Colonic mucosa (tissue), 4 donors: ENCODE measurements around the gene AUTS2. TPM values are rescaled to one million over a fixed set of nuclear protein-coding genes. Genes with fewer than 3 reads are reported as not detected.

ENCODE experiments used
- DNase-seq: peaks from one replicate; pipeline ENCODE4 v3.0.0-alpha.2; 2020
- H3K27ac ChIP-seq: fragments of 200-600 bp; one replicate; pipeline ENCODE4 v1.8.0; 2021
- H3K27me3 ChIP-seq: fragments of 200-600 bp; one replicate; pipeline ENCODE4 v1.8.0; 2021
- H3K36me3 ChIP-seq: fragments of 200-600 bp; one replicate; pipeline ENCODE4 v1.8.0; 2021
- H3K4me1 ChIP-seq: fragments of 200-600 bp; one replicate; pipeline ENCODE4 v1.8.0; 2021; ENCODE audit warnings: mild to moderate bottlenecking
- H3K4me3 ChIP-seq: fragments of 200-600 bp; one replicate; pipeline ENCODE4 v1.8.0; 2021
- H3K9ac ChIP-seq, 2 donors: one replicate each; pipeline ENCODE4 v1.7.0; 2013; ENCODE audit warnings: control low read depth in 2 of 2, low read depth in 2 of 2, low read length in 2 of 2
- H3K9me3 ChIP-seq: fragments of 200-600 bp; one replicate; pipeline ENCODE4 v1.8.0; 2021
- CTCF ChIP-seq: fragments of 200-600 bp; IDR thresholded peaks from one replicate; pipeline ENCODE4 v1.8.0; 2022; ENCODE audit warnings: antibody characterized with exemption, mild to moderate bottlenecking
- intact Hi-C: fragments of 100-400 bp; cut with DNase I; formaldehyde crosslinking; loops from one replicate; pipeline ENCODE4 v1.14.1; 2022
- total RNA-seq, 2 donors: library from RNA; stranded (reverse); fragmentation: NEBNext Ultra II Directional in 1 of 2; extraction: Animal tissue kit (Norgen Biotek cat#: 25700) in 1 of 2; gene quantifications; one replicate each; pipeline ENCODE4 v1.2.1, GENCODE V29; 2021
- donor health status: healthy.
- donor health status: DM: no; HTN: no; CAD: no.
- donor health status: DM: no; HTN: no; CAD: no.

The AUTS2 gene
- total RNA-seq, 2 donors from 2014 or later, result 39.8 to 42.3 TPM

DNA sequence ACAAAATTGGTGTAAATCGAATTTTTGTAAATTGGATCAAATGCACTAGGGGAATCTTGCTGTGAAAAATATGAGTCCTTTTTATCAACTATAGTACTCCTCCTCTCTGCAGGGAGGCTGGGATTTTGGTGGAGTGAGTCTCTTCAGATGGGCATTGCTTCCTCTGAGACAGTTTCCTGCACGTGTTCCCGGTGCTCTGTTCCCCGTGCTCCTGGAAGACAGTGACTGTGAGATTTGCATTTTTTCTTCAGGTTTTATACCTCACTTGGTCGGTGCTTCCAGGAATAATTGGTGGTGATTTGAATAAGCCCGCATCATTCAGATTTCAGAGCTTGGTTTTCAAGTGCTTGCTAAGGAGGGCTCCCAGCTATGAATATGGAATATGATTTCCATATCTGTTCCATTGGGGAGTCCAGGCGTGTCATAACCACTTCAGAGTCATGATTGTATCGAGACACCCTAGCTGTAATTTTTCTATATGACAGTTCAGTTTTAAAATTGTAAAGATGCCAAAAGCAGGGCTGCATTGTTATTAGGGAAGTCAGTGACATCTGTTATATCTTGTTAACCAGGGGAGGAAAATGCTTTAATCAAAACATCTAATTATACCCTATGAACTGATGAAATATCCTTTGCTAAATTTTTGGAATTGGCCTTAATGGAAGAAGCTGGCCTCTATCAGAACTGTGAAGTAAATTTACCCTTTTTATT, 12.3 kb downstream of the AUTS2 start:
- no peak for DNase-seq
- Histone ChIP-seq H3K4me1 (no peaks in the 10 kb centered on the region), H3K4me3 (no peak overlapping the region), H3K27me3 (no peaks in the 10 kb centered on the region), H3K9me3 (no peaks in the 10 kb centered on the region), H3K9ac (no peak overlapping the region), H3K36me3 (no peaks in the 10 kb centered on the region), H3K27ac (no peak overlapping the region)
- TF ChIP-seq CTCF, result no peak
- intact Hi-C loops, result no loop called here

DNA sequence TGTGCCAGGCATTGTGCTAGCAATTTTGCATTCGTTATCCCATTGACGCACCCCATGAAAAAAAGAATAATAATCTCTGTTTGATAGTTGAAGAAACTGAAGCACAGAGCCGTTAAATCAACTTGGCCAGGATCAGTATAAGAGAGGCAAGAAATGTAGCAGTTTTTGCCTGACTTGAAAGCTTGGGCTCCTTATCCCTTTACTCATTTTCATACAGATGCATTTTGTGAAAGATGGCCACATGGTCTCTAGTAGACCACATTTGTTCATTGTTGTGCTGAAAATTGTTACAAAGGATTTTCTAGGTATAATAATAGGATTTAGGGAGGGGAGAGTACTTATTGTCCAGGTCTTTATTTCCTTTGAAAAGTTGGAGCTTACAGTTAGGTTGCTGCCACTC, 14.7 kb downstream of the AUTS2 start:
- H3K9me3 ChIP-seq, result no peaks in the 10 kb centered on the region
- DNase-seq, result no peak
- intact Hi-C loops, result no loop called here

DNA sequence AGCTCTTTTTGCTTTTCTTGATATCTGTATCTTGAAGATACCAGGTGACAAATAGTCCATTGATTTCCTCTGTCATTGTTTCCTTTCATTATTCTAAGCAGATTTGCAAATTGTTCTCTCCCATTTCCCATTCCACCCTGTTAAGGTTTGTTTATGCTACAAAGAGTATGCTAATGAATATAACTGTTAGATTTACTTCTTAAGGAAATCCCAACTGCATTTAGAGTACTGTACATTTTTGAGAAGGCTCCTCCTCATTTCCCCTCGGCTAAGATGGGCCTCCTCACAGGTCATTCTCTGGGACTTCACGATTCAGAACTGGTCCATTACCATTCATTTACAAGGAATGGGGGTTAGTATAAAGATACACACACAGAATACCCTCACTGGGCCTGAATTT, 15.6 kb downstream of the AUTS2 start:
- no peak for TF ChIP-seq CTCF
- no peaks in the 10 kb centered on the region for H3K27me3 ChIP-seq
- no peak for DNase-seq

More for the DNA sequence above, 14.7 kb downstream of the AUTS2 start:
- H3K4me3 ChIP-seq, result no peak overlapping the region
- TF ChIP-seq CTCF, result no peak
- H3K27ac ChIP-seq, result no peak overlapping the region
- no peaks in the 10 kb centered on the region for H3K4me1 ChIP-seq
- H3K27me3 ChIP-seq, result no peaks in the 10 kb centered on the region
- H3K9ac ChIP-seq, result no peak overlapping the region
- H3K36me3 ChIP-seq, result no peaks in the 10 kb centered on the region

DNA sequence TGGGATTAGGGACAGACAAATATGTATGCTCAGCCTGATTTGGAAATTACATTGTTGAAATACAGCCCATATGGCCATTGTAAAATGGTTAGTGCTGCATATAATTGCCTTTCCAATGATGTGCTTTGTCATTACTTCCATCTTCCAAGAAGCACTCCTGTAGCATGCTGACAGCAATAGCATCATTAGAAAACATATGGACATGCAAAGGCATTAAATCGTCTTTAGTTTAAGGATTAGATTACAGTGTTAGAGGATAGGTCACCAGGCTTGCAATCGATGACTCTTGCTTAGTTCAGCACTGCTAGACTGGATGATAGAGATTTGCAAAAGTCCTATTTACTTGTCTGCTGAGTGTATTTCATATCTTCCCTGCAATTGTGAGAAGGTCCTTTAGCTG, 17.4 kb downstream of the AUTS2 start:
- intact Hi-C loops, result no loop called here
- Histone ChIP-seq H3K9ac (no peak overlapping the region), H3K4me3 (no peak overlapping the region), H3K27me3 (no peaks in the 10 kb centered on the region), H3K36me3 (no peaks in the 10 kb centered on the region), H3K4me1 (no peaks in the 10 kb centered on the region), H3K27ac (no peak overlapping the region), H3K9me3 (no peaks in the 10 kb centered on the region)
- TF ChIP-seq CTCF, result no peak
- DNase-seq, result no peak

More for the DNA sequence above, 15.6 kb downstream of the AUTS2 start:
- no peak overlapping the region for H3K4me3 ChIP-seq
- H3K36me3 ChIP-seq, result no peaks in the 10 kb centered on the region
- no peaks in the 10 kb centered on the region for H3K4me1 ChIP-seq
- no peak overlapping the region for H3K9ac ChIP-seq
- no peaks in the 10 kb centered on the region for H3K9me3 ChIP-seq
- intact Hi-C loops, result no loop called here
- H3K27ac ChIP-seq, result no peak overlapping the region

DNA sequence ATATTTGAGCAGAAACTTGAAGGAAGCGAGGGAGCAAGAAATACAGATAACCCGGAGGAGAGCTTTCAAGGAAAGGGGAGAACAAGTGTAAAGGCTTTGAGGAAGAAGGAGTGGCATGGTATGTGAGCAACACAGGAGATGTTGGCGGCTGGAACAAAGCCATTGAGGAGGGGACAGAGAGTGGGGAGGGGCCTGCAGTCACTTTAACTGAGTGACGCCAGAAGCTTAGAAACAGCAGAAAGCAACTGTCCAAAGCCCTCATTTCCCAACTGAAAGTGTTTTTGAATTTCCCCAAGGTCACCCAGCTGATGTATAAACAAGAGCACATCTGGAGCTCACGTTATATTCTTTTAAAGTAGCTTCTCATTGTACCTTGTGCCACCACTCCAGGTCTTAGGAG, 19.1 kb downstream of the AUTS2 start:
- no peak overlapping the region for H3K9ac ChIP-seq
- no peak overlapping the region for H3K4me3 ChIP-seq
- intact Hi-C loops, result no loop called here
- TF ChIP-seq CTCF, result no peak
- no peaks in the 10 kb centered on the region for H3K27me3 ChIP-seq
- no peaks in the 10 kb centered on the region for H3K4me1 ChIP-seq
- DNase-seq, result no peak
- no peaks in the 10 kb centered on the region for H3K9me3 ChIP-seq
- no peaks in the 10 kb centered on the region for H3K36me3 ChIP-seq
- H3K27ac ChIP-seq, result no peak overlapping the region
